H1 (cell line): ENCODE results near the gene KDF1. TPM values are rescaled to one million over a fixed set of nuclear protein-coding genes. Genes with fewer than 3 reads are reported as not detected.

ENCODE experiments used
- CTCF ChIA-PET: fragments of 300-600 bp; sonication (Branson Sonifier 250); formaldehyde crosslinking; loops from one replicate; lab custom pipeline; 2021; ENCODE audit not compliant: partially characterized antibody; lab: Charles Lee
- POLR2A ChIA-PET: fragments of 300-600 bp; sonication (Branson Sonifier 250); formaldehyde crosslinking; loops from one replicate; lab custom pipeline; 2021; ENCODE audit warnings: inconsistent platforms; ENCODE audit not compliant: partially characterized antibody; lab: Charles Lee
- DNase-seq, 2 experiments: peaks; one replicate each; pipeline versions ENCODE4 v3.0.0 to v3.0.0-alpha.2; 2010 to 2022; ENCODE audit warnings: low spot score in 2 of 2, low read depth in 1 of 2, mixed read lengths in 1 of 2
- FAIRE-seq: peaks from 2 replicates; lab custom pipeline; 2011; peaks lifted over from hg19 to GRCh38; lab: Jason Lieb, UNC
- H2AFZ ChIP-seq: 2 replicates; pipeline ENCODE4 v1.8.1; 2012; ENCODE audit warnings: low read length, inconsistent platforms
- H2AK5ac ChIP-seq: 2 replicates; pipeline ENCODE4 v1.6.1; 2013; ENCODE audit warnings: low read depth, low read length
- H2BK120ac ChIP-seq: replicated peaks from 2 replicates; pipeline ENCODE3; 2013; ENCODE audit warnings: low read depth, low read length, inconsistent platforms
- H2BK12ac ChIP-seq: 2 replicates; pipeline ENCODE4 v1.6.1; 2013; ENCODE audit warnings: low read depth, low read length
- H2BK15ac ChIP-seq: 2 replicates; pipeline ENCODE4 v1.6.1; 2013; ENCODE audit warnings: low read length
- H2BK20ac ChIP-seq: 2 replicates; pipeline ENCODE4 v1.6.1; 2013; ENCODE audit warnings: low read length
- H2BK5ac ChIP-seq: 2 replicates; pipeline ENCODE4 v1.6.1; 2013; ENCODE audit warnings: low read depth, low read length
- H3K14ac ChIP-seq: 2 replicates; pipeline ENCODE4 v1.6.1; 2013; ENCODE audit warnings: inconsistent platforms; ENCODE audit not compliant: insufficient read length
- H3K18ac ChIP-seq: 2 replicates; pipeline ENCODE4 v1.6.1; 2013; ENCODE audit warnings: low read length; ENCODE audit errors: extremely low read depth
- H3K23ac ChIP-seq: 2 replicates; pipeline ENCODE4 v1.6.1; 2013; ENCODE audit warnings: inconsistent platforms; ENCODE audit not compliant: insufficient read length
- H3K23me2 ChIP-seq: 2 replicates; pipeline ENCODE4 v1.6.1; 2013; ENCODE audit warnings: low read depth, low read length
- H3K27ac ChIP-seq: 2 replicates; pipeline ENCODE4 v1.6.1; 2011; ENCODE audit warnings: low read depth, low read length, inconsistent platforms
- H3K27me3 ChIP-seq, 4 experiments: replicated peaks in 1 of 4; 1 replicate in 1 of 4; 2 replicates in 3 of 4; pipeline versions ENCODE4 v1.6.1 to v1.8.1; 2011 to 2013; ENCODE audit warnings: low read length in 3 of 4, mild to moderate bottlenecking in 3 of 4, inconsistent platforms in 2 of 4, mixed read lengths in 2 of 4, moderate library complexity in 1 of 4; ENCODE audit not compliant: control insufficient read depth in 3 of 4, insufficient read depth in 3 of 4; ENCODE audit errors: extremely low read depth in 1 of 4
- H3K36me3 ChIP-seq, 4 experiments: 2 replicates each; pipeline versions ENCODE4 v1.6.1 to v1.8.1; 2011 to 2013; ENCODE audit warnings: mild to moderate bottlenecking in 4 of 4, low read length in 3 of 4, moderate library complexity in 2 of 4, control low read depth in 1 of 4, inconsistent platforms in 1 of 4; ENCODE audit not compliant: insufficient read depth in 4 of 4, control insufficient read depth in 2 of 4
- H3K4ac ChIP-seq: replicated peaks from 2 replicates; pipeline ENCODE3; 2013; ENCODE audit warnings: low read length, low read depth, mixed read lengths, inconsistent platforms; ENCODE audit not compliant: insufficient read length
- H3K4me1 ChIP-seq, 4 experiments: replicated peaks in 1 of 4; 1 replicate in 1 of 4; 2 replicates in 3 of 4; pipeline versions ENCODE4 v1.6.1 to v1.8.1; 2011 to 2013; ENCODE audit warnings: low read length in 3 of 4, inconsistent platforms in 2 of 4, mixed read lengths in 1 of 4; ENCODE audit not compliant: insufficient read depth in 4 of 4, control insufficient read depth in 3 of 4
- H3K4me2 ChIP-seq, 2 experiments: 2 replicates each; pipeline versions ENCODE4 v1.6.1 to v1.8.1; 2011 to 2013; ENCODE audit warnings: low read depth in 2 of 2, low read length in 2 of 2, control low read depth in 1 of 2, inconsistent platforms in 1 of 2, mild to moderate bottlenecking in 1 of 2; ENCODE audit not compliant: insufficient read depth in 1 of 2
- H3K4me3 ChIP-seq, 4 experiments: fragments of 200-600, 300-600 bp in 1 of 4; sonication (generic), shearing (Covaris generic), sonication (Bioruptor Twin) in 1 of 4; 2 replicates each; pipeline versions ENCODE4 v1.5.1 to v1.8.1; 2011 to 2016; ENCODE audit warnings: low read length in 4 of 4, low read depth in 3 of 4, control low read depth in 2 of 4, inconsistent platforms in 2 of 4, mild to moderate bottlenecking in 2 of 4, mixed read lengths in 1 of 4, moderate library complexity in 1 of 4; ENCODE audit not compliant: insufficient read depth in 2 of 4; ENCODE audit errors: extremely low read depth in 1 of 4
- H3K56ac ChIP-seq: replicated peaks from 2 replicates; pipeline ENCODE3; 2013; ENCODE audit warnings: low read depth, mild to moderate bottlenecking, mixed read lengths, low read length, inconsistent platforms; ENCODE audit not compliant: insufficient read length
- H3K79me1 ChIP-seq: 2 replicates; pipeline ENCODE4 v1.6.1; 2013; ENCODE audit warnings: low read depth, low read length, control low read depth
- H3K79me2 ChIP-seq, 2 experiments: 2 replicates each; pipeline versions ENCODE4 v1.6.1 to v1.8.1; 2012 to 2013; ENCODE audit warnings: low read length in 2 of 2, mild to moderate bottlenecking in 2 of 2, inconsistent platforms in 1 of 2; ENCODE audit not compliant: insufficient read depth in 2 of 2, control insufficient read depth in 1 of 2
- H3K9ac ChIP-seq, 4 experiments: replicated peaks in 1 of 4; 1 replicate in 1 of 4; 2 replicates in 3 of 4; pipeline versions ENCODE4 v1.6.1 to v1.8.1; 2011 to 2013; ENCODE audit warnings: low read depth in 3 of 4, low read length in 3 of 4, control low read depth in 2 of 4, mild to moderate bottlenecking in 2 of 4, moderate library complexity in 2 of 4, inconsistent platforms in 1 of 4; ENCODE audit errors: extremely low read depth in 1 of 4
- H3K9me3 ChIP-seq, 2 experiments: 2 replicates each; pipeline versions ENCODE4 v1.6.1 to v1.8.1; 2012 to 2013; ENCODE audit warnings: mild to moderate bottlenecking in 2 of 2, moderate library complexity in 2 of 2, control low read depth in 1 of 2, inconsistent platforms in 1 of 2, low read depth in 1 of 2, low read length in 1 of 2, mixed read lengths in 1 of 2; ENCODE audit not compliant: insufficient read depth in 2 of 2
- H4K20me1 ChIP-seq, 2 experiments: replicated peaks in 1 of 2; 2 replicates each; pipeline versions ENCODE3 to v1.8.1; 2011 to 2013; ENCODE audit warnings: inconsistent platforms in 2 of 2, low read length in 2 of 2, mild to moderate bottlenecking in 1 of 2; ENCODE audit not compliant: insufficient read depth in 2 of 2, control insufficient read depth in 1 of 2
- H4K5ac ChIP-seq: 2 replicates; pipeline ENCODE4 v1.6.1; 2013; ENCODE audit warnings: low read length, low read depth, mixed read lengths, inconsistent platforms; ENCODE audit not compliant: insufficient read length
- H4K8ac ChIP-seq: 2 replicates; pipeline ENCODE4 v1.8.0; 2013; ENCODE audit warnings: mild to moderate bottlenecking, moderate library complexity, low read length, inconsistent platforms; ENCODE audit not compliant: insufficient read depth; ENCODE audit errors: extremely low read depth
- H4K91ac ChIP-seq: replicated peaks from 2 replicates; pipeline ENCODE3; 2013; ENCODE audit warnings: low read length, mixed read lengths, inconsistent platforms; ENCODE audit not compliant: insufficient read length
- CREB1 ChIP-seq: IDR thresholded peaks from 2 replicates; pipeline ENCODE4 v1.6.1; 2012; ENCODE audit warnings: inconsistent platforms
- EGR1 ChIP-seq: IDR thresholded peaks from 2 replicates; pipeline ENCODE4 v1.6.1; 2011; ENCODE audit warnings: low read depth, low read length, borderline replicate concordance
- HDAC2 ChIP-seq, 2 experiments: fragments of 300-600 bp in 1 of 2; sonication (generic) in 1 of 2; IDR thresholded peaks; 2 replicates each; pipeline ENCODE4 v1.6.1; 2011 to 2012; ENCODE audit warnings: low read depth in 2 of 2, low read length in 2 of 2, mild to moderate bottlenecking in 2 of 2, moderate library complexity in 2 of 2, borderline replicate concordance in 1 of 2, inconsistent platforms in 1 of 2
- POLR2AphosphoS5 ChIP-seq: IDR thresholded peaks from 2 replicates; pipeline ENCODE4 v1.6.1; 2011; ENCODE audit warnings: low read depth, low read length
- RBBP5 ChIP-seq: IDR thresholded peaks from 2 replicates; pipeline ENCODE4 v1.7.1; 2012; ENCODE audit warnings: low read depth, mild to moderate bottlenecking, inconsistent platforms, low read length, moderate library complexity, borderline replicate concordance
- TBP ChIP-seq: IDR thresholded peaks from 2 replicates; pipeline ENCODE4 v1.6.1; 2011; ENCODE audit warnings: low read depth, low read length, improper control_type of control experiment
- WGBS, 2 experiments: shearing (Covaris generic) in 1 of 2; methylation state at CpG; one replicate each; pipeline versions ENCODE4 v1.1.6 to v1.1.7; 2013 to 2015; ENCODE audit warnings: low lambda C conversion rate in 2 of 2, mixed read lengths in 2 of 2, inconsistent platforms in 1 of 2, low coverage in 1 of 2, missing lambda C conversion rate in 1 of 2; ENCODE audit not compliant: insufficient replicate concordance in 2 of 2, insufficient coverage in 1 of 2, insufficient read length in 1 of 2; ENCODE audit errors: extremely low coverage in 1 of 2, missing lambda C conversion rate in 1 of 2; 5-methylcytosine and 5-hydroxymethylcytosine counted together
- polyA plus RNA-seq, 7 experiments: library from polyadenylated mRNA; depleted of rRNA in 3 of 7; stranded (reverse) in 5 of 7; unstranded in 2 of 7; fragments of >200 nt in 5 of 7; fragments of 200-250 nt in 2 of 7; gene quantifications; 1 replicate in 5 of 7; 2 replicates in 1 of 7; 4 replicates in 1 of 7; pipeline versions ENCODE4 v1.2.1 to v1.2.3, GENCODE V29; 2011 to 2013; ENCODE audit warnings: missing spikeins in 2 of 7, mixed read lengths in 2 of 7
- total RNA-seq: library from RNA; stranded (reverse); fragmentation: NEBNext Ultra II Directional; extraction: Animal tissue kit (Norgen Biotek cat#: 25700); gene quantifications from 2 replicates; pipeline ENCODE4 v1.2.1, GENCODE V29; 2021
- TF ChIP-seq, protein P1 (sequence below): IDR thresholded peaks from 2 replicates; pipeline ENCODE4 v1.6.1; 2011; ENCODE audit warnings: low read length, improper control_type of control experiment

The KDF1 gene
- total and polyA plus RNA-seq, 2 of the 8 experiments (the other 6 are each of a cell fraction or from before 2014, with no cell fraction given), result 16.9 to 37.5 TPM

DNA sequence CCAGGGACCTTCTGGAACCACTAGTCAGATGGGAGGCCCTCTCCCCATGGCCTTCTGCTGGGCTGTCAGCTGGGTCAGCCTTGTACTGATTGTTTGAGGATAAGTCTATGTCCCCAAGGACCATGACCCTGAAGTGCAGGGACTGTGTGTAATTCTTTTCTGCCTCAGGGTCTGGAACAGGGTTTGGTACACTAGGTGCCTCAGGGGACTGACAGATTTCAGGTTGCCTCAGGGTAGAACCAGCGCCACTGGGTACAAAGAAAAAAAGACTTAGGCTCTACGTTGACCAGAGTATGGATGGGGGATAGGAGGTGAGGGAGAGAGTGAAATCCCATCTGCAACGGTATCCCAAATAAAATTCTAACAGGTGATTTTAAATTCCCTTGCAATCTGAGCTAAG, 3.0 kb downstream of the KDF1 start:
- TF ChIP-seq CREB1 (no peak), TBP (no peak), RBBP5 (no peak), EGR1 (no peak), HDAC2 (IDR thresholded peaks at IDR 0.05; ENCODE audit: borderline replicate concordance in 1 of 2, low read depth in 2 of 2, low read length in 2 of 2) (no peak), POLR2AphosphoS5 (no peak)
- TF ChIP-seq, protein P1, sequence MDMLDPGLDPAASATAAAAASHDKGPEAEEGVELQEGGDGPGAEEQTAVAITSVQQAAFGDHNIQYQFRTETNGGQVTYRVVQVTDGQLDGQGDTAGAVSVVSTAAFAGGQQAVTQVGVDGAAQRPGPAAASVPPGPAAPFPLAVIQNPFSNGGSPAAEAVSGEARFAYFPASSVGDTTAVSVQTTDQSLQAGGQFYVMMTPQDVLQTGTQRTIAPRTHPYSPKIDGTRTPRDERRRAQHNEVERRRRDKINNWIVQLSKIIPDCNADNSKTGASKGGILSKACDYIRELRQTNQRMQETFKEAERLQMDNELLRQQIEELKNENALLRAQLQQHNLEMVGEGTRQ, result no peak
- no peak overlapping the region for H3K4ac ChIP-seq
- H2BK15ac ChIP-seq, result no peak overlapping the region
- peaks cover 9% of the 10 kb centered on the region for H3K23me2 ChIP-seq
- no peak overlapping the region for H2AK5ac ChIP-seq
- H3K14ac ChIP-seq, result no peak overlapping the region
- 0 out of 2 replicates have a peak, but pooled peaks cover 2% of the 10 kb centered on the region for H3K79me1 ChIP-seq
- H4K8ac ChIP-seq, result no peak overlapping the region
- no peak overlapping the region for H3K23ac ChIP-seq
- ChIA-PET CTCF (interaction anchor here (1.2 to 1.3 kb wide), 2 partner anchors 12 to 70 kb away, joined by 3 to 8 read pairs; no protein-coding TSS in a partner anchor), POLR2A (interaction anchor here (0.9 to 3.2 kb wide), 3 partner anchors 10 to 62 kb away, joined by 3 to 16 read pairs (median 3); no protein-coding TSS in a partner anchor)
- H3K4me3 ChIP-seq, result no peak overlapping the region
- no peak for FAIRE-seq
- no peak overlapping the region for H2BK12ac ChIP-seq
- no peak overlapping the region for H3K9ac ChIP-seq
- H3K4me1 ChIP-seq, result peaks cover 0 to 3% (median 0%) of the 10 kb centered on the region in 4 experiments; a peak in 3 of 7 replicates
- WGBS, 2 experiments, result 87% methylated on average over 3 of the region's 3 CpGs; no CpG with 5 or more reads in 1 of the 2 experiments
- H3K27ac ChIP-seq, result no peak overlapping the region
- H3K36me3 ChIP-seq, result peaks cover 0 to 4% (median 0%) of the 10 kb centered on the region in 4 experiments; a peak in 1 of 8 replicates
- no peaks in the 10 kb centered on the region for H3K9me3 ChIP-seq
- H3K56ac ChIP-seq, result no peak overlapping the region
- peaks cover 1 to 2% of the 10 kb centered on the region in 2 experiments for H4K20me1 ChIP-seq
- no peak overlapping the region for H2BK5ac ChIP-seq
- no peak overlapping the region for H4K91ac ChIP-seq
- H3K79me2 ChIP-seq, result peaks cover 0 to 9% of the 10 kb centered on the region in 2 experiments; a peak in 2 of 4 replicates
- no peak overlapping the region for H2BK20ac ChIP-seq
- no peak overlapping the region for H2BK120ac ChIP-seq
- no peak overlapping the region for H2AFZ ChIP-seq
- H3K27me3 ChIP-seq, result no peaks in the 10 kb centered on the region
- no peak overlapping the region for H4K5ac ChIP-seq
- no peak for DNase-seq
- no peak overlapping the region for H3K18ac ChIP-seq
- no peak overlapping the region for H3K4me2 ChIP-seq
